K562 (cell line): Measurements from ENCODE around the gene CYP26A1. TPM values are rescaled to one million over a fixed set of nuclear protein-coding genes. Genes with fewer than 3 reads are reported as not detected.

Experiments used
- ATAC-seq: fragments of 200-7000 bp; cut with Tn5 transposase; 3 replicates; pipeline ENCODE4 v1.9.1; 2020; ENCODE audit warnings: moderate library complexity
- BruUV-seq: library from RNA; stranded (reverse); fragments of 400-500 nt; replicated peaks from 2 replicates; lab custom pipeline; 2021; lab: Mats Ljungman, UMichigan
- CTCF ChIA-PET: fragments of 300-600 bp; formaldehyde crosslinking; extraction: SDS; loops from one replicate; lab custom pipeline; 2021; ENCODE audit warnings: low intra/inter-chr PET ratio; lab: Yijun Ruan, JAX
- POLR2A ChIA-PET: fragments of 300-600, 350-650 bp; sonication (Branson Sonifier 250); formaldehyde crosslinking; extraction: SDS; loops from one replicate; lab custom pipeline; 2021; ENCODE audit warnings: antibody characterized with exemption, inconsistent platforms; lab: Yijun Ruan, JAX
- DNase-seq, 4 experiments: peaks; one replicate each; pipeline versions ENCODE4 v3.0.0 to v3.0.0-alpha.2; 2011 to 2018; ENCODE audit warnings: low spot score in 3 of 4, mixed read lengths in 3 of 4; ENCODE audit errors: extremely low read depth in 1 of 4
- FAIRE-seq: peaks from 2 replicates; lab custom pipeline; 2011; peaks lifted over from hg19 to GRCh38; lab: Jason Lieb, UNC
- H2AFZ ChIP-seq: 2 replicates; pipeline ENCODE4 v1.6.0; 2011; ENCODE audit warnings: low read depth, low read length, control low read depth, inconsistent platforms
- H3K27ac ChIP-seq: fragments of 200-600 bp; 3 replicates; pipeline ENCODE4 v1.8.0; 2011; ENCODE audit warnings: low read depth, mild to moderate bottlenecking, control low read depth, inconsistent platforms, low read length, moderate library complexity, mixed read lengths; ENCODE audit errors: extremely low read depth
- H3K27me3 ChIP-seq, 2 experiments: fragments of 300-600 bp in 1 of 2; 2 replicates in 1 of 2; 3 replicates in 1 of 2; pipeline versions ENCODE4 v1.6.0 to v1.8.0; 2011; ENCODE audit warnings: inconsistent platforms in 2 of 2, low read length in 2 of 2, mild to moderate bottlenecking in 1 of 2, mixed read lengths in 1 of 2, moderate library complexity in 1 of 2; ENCODE audit not compliant: control insufficient read depth in 2 of 2, insufficient read depth in 2 of 2
- H3K36me3 ChIP-seq: fragments of 300-600 bp; 3 replicates; pipeline ENCODE4 v1.8.0; 2011; ENCODE audit warnings: mild to moderate bottlenecking, low read length, inconsistent platforms; ENCODE audit not compliant: control insufficient read depth, insufficient read depth
- H3K4me1 ChIP-seq, 2 experiments: fragments of 200-600 bp in 1 of 2; replicated peaks in 1 of 2; 2 replicates in 1 of 2; 3 replicates in 1 of 2; pipeline versions ENCODE4 v1.5.1 to v1.8.0; 2011; ENCODE audit warnings: inconsistent platforms in 2 of 2, low read length in 2 of 2, mild to moderate bottlenecking in 1 of 2, mixed read lengths in 1 of 2, moderate library complexity in 1 of 2; ENCODE audit not compliant: control insufficient read depth in 2 of 2, insufficient read depth in 2 of 2
- H3K4me2 ChIP-seq: 2 replicates; pipeline ENCODE4 v1.6.1; 2011; ENCODE audit warnings: low read length, control low read depth, inconsistent platforms, mixed read lengths; ENCODE audit not compliant: insufficient read depth
- H3K4me3 ChIP-seq: fragments of 200-600 bp; sonication (generic), shearing (Covaris generic); 2 replicates; pipeline ENCODE4 v1.5.1; 2016; ENCODE audit warnings: control low read depth, inconsistent platforms
- H3K79me2 ChIP-seq: fragments of 200-600 bp; 3 replicates; pipeline ENCODE4 v1.8.0; 2011; ENCODE audit warnings: low read length, inconsistent platforms; ENCODE audit not compliant: control insufficient read depth, insufficient read depth
- H3K9ac ChIP-seq, 2 experiments: 2 replicates each; pipeline versions ENCODE4 v1.6.0 to v1.6.1; 2011; ENCODE audit warnings: low read depth in 2 of 2, low read length in 2 of 2, control low read depth in 1 of 2, inconsistent platforms in 1 of 2, mild to moderate bottlenecking in 1 of 2, mixed read lengths in 1 of 2; ENCODE audit not compliant: insufficient read depth in 1 of 2
- H3K9me1 ChIP-seq: one replicate; pipeline ENCODE4 v1.6.0; 2011; ENCODE audit warnings: inconsistent platforms, mild to moderate bottlenecking, low read length, moderate library complexity; ENCODE audit not compliant: control insufficient read depth, insufficient read depth
- H3K9me3 ChIP-seq: replicated peaks from 2 replicates; pipeline ENCODE4 v1.5.1; 2011; ENCODE audit warnings: low read depth, low read length, inconsistent platforms; ENCODE audit not compliant: control insufficient read depth, insufficient read depth
- H4K20me1 ChIP-seq: replicated peaks from 2 replicates; pipeline ENCODE4 v1.6.1; 2011; ENCODE audit warnings: low read length, inconsistent platforms, mixed read lengths; ENCODE audit not compliant: control insufficient read depth, insufficient read depth
- CHD1 ChIP-seq: fragments of 200-600 bp; sonication (generic); IDR thresholded peaks from one replicate; pipeline ENCODE4 v1.6.1; 2012; ENCODE audit warnings: mild to moderate bottlenecking, moderate library complexity, low read length, inconsistent platforms
- CHD2 ChIP-seq: IDR thresholded peaks from 2 replicates; pipeline ENCODE4 v1.6.1; 2011; ENCODE audit warnings: low read depth, low read length
- L3MBTL2 ChIP-seq: fragments of 450-650 bp; IDR thresholded peaks from 2 replicates; pipeline ENCODE4 v1.6.1; 2016; ENCODE audit warnings: mild to moderate bottlenecking, moderate library complexity
- MTA2 ChIP-seq: fragments of 450-650 bp; IDR thresholded peaks from 2 replicates; pipeline ENCODE4 v1.6.1; 2016; ENCODE audit warnings: low read depth
- NFRKB ChIP-seq: fragments of 450-650 bp; IDR thresholded peaks from 2 replicates; pipeline ENCODE4 v1.6.1; 2016; ENCODE audit warnings: low read depth
- POLR2A ChIP-seq: fragments of 450-650 bp; conservative IDR thresholded peaks from 2 replicates; pipeline ENCODE4 v1.6.1; 2016
- RFX5 ChIP-seq: IDR thresholded peaks from 2 replicates; pipeline ENCODE4 v1.6.1; 2011; ENCODE audit warnings: low read depth, mild to moderate bottlenecking, improper control_type of control experiment, low read length
- SMARCA4 ChIP-seq: fragments of 450-650 bp; IDR thresholded peaks from 2 replicates; pipeline ENCODE4 v1.6.1; 2016
- SP2 ChIP-seq: IDR thresholded peaks from 2 replicates; pipeline ENCODE4 v1.6.1; 2011; ENCODE audit warnings: mild to moderate bottlenecking, low read depth, low read length, moderate library complexity; ENCODE audit not compliant: poor library complexity, severe bottlenecking; ENCODE audit errors: extremely low read depth
- TEAD1 ChIP-seq, 2 experiments: fragments of 450-650 bp in 1 of 2; sonication (generic) in 1 of 2; formaldehyde crosslinking; IDR thresholded peaks; 2 replicates each; pipeline versions ENCODE4 v1.4.0 to v1.8.0; 2020 to 2022; ENCODE audit warnings: mild to moderate bottlenecking in 2 of 2, missing genetic modification reagents in 1 of 2
- WGBS: fragments of 100-300 bp; shearing (Covaris generic); methylation state at CpG from one replicate; pipeline ENCODE4 v1.1.6; 2016; ENCODE audit warnings: low coverage, mixed read lengths; ENCODE audit not compliant: insufficient coverage; ENCODE audit errors: missing lambda C conversion rate; 5-methylcytosine and 5-hydroxymethylcytosine counted together
- in situ Hi-C: fragments of 300-500 bp; cut with MboI; formaldehyde crosslinking; loops from 4 replicates; pipeline ENCODE4 v1.15.0; 2018; ENCODE audit warnings: inconsistent platforms, mixed read lengths
- intact Hi-C: fragments of 100-400 bp; cut with micrococcal nuclease; formaldehyde crosslinking; loops from 2 replicates; pipeline ENCODE4 v1.14.2; 2022
- polyA plus RNA-seq, 8 experiments: library from polyadenylated mRNA; depleted of rRNA in 4 of 8; stranded (reverse) in 5 of 8; unstranded in 3 of 8; fragments of >200 nt; fragmentation: Nextera tagmentation in 2 of 8; fragmentation: Illumina TruSeq in 1 of 8; extraction: Ambion mirVana in 2 of 8; extraction: Trizol in 1 of 8; gene quantifications; 2 replicates each; pipeline versions ENCODE4 v1.2.1 to v1.2.3, GENCODE V29; 2011 to 2014; ENCODE audit warnings: inconsistent platforms in 1 of 8, missing spikeins in 1 of 8
- total RNA-seq, 7 experiments: library from RNA; depleted of rRNA in 6 of 7; stranded (reverse); fragments of >200 nt in 6 of 7; fragmentation: Illumina TruSeq in 2 of 7; extraction: Trizol in 2 of 7; gene quantifications; 2 replicates each; pipeline versions ENCODE4 v1.2.1 to v1.2.3, GENCODE V29; 2011 to 2021; ENCODE audit warnings: low replicate concordance in 1 of 7
- TF ChIP-seq, protein P1 (sequence below), 2 experiments: fragments of 450-650 bp in 1 of 2; sonication (generic) in 1 of 2; formaldehyde crosslinking in 1 of 2; IDR thresholded peaks; 2 replicates each; pipeline versions ENCODE4 v1.7.1 to v1.9.0; 2016 to 2022; ENCODE audit warnings: inconsistent platforms in 1 of 2, mild to moderate bottlenecking in 1 of 2, missing genetic modification reagents in 1 of 2

CYP26A1 gene
- total and polyA plus RNA-seq, 9 of the 15 experiments (the other 6 are each of a cell fraction or from before 2014, with no cell fraction given) = 0.11 to 5.1 (median 1.6) TPM

GRCh38 chr10:93071674-93072224 is 1.9 kb upstream of the CYP26A1 start (continued):
- TF ChIP-seq TEAD1 (CRISPR knock-in tag; IDR thresholded peaks at IDR 0.05) (0 out of 4 replicates have a peak, but pooled peaks of 1 of the 2 experiments have one; percentile 21), SP2 (no peak)
- TF ChIP-seq, all 486 proteins: peak for 90

GRCh38 chr10:93072225-93072712 is 1.4 kb upstream of the CYP26A1 start:
- FAIRE-seq = no peak
- Histone ChIP-seq H4K20me1 (no peaks in the 10 kb centered on the region), H3K9me1 (no peaks in the 10 kb centered on the region), H3K4me1 (peaks cover 25 to 67% of the 10 kb centered on the region in 2 experiments; a peak in 4 of 5 replicates), H3K79me2 (no peaks in the 10 kb centered on the region), H2AFZ (peak overlapping the region; percentile 86), H3K9me3 (peaks cover 2% of the 10 kb centered on the region; the same call in 1 of the 2 replicates), H3K4me3 (peak overlapping the region; percentile 31), H3K9ac (peak overlapping the region; percentile 74 to 82), H3K27me3 (no peaks in the 10 kb centered on the region), H3K4me2 (peak overlapping the region; percentile 75), H3K27ac (peak overlapping the region; percentile 80), H3K36me3 (no peaks in the 10 kb centered on the region)
- BruUV-seq = TSS peak; percentile 92
- ChIA-PET POLR2A (interaction anchor here (0.6 kb wide), 4 partner anchors 12 to 373 kb away, joined by 3 to 5 read pairs (median 4); no protein-coding TSS in a partner anchor), CTCF (no interaction called here)
- in situ Hi-C loops = no loop called here
- no peak for DNase-seq
- intact Hi-C loops = loop anchor here (10.0 kb wide), 1 partner anchor 477 kb away; the partner anchor contains the start of gene KIF11
- ATAC-seq = peak; percentile 7
- 16% methylated on average over 12 of the region's 27 CpGs for WGBS
- peak; percentile 38 for TF ChIP-seq CHD1
- TF ChIP-seq NFRKB = peak; percentile 67; the same call in 1 of the 2 replicates
- TF ChIP-seq POLR2A = 0 out of 2 replicates have a peak, but pooled peaks have one; percentile 10
- TF ChIP-seq CHD2 = peak; percentile 69; the same call in 1 of the 2 replicates
- TF ChIP-seq RFX5 = no peak
- TF ChIP-seq, protein P1, sequence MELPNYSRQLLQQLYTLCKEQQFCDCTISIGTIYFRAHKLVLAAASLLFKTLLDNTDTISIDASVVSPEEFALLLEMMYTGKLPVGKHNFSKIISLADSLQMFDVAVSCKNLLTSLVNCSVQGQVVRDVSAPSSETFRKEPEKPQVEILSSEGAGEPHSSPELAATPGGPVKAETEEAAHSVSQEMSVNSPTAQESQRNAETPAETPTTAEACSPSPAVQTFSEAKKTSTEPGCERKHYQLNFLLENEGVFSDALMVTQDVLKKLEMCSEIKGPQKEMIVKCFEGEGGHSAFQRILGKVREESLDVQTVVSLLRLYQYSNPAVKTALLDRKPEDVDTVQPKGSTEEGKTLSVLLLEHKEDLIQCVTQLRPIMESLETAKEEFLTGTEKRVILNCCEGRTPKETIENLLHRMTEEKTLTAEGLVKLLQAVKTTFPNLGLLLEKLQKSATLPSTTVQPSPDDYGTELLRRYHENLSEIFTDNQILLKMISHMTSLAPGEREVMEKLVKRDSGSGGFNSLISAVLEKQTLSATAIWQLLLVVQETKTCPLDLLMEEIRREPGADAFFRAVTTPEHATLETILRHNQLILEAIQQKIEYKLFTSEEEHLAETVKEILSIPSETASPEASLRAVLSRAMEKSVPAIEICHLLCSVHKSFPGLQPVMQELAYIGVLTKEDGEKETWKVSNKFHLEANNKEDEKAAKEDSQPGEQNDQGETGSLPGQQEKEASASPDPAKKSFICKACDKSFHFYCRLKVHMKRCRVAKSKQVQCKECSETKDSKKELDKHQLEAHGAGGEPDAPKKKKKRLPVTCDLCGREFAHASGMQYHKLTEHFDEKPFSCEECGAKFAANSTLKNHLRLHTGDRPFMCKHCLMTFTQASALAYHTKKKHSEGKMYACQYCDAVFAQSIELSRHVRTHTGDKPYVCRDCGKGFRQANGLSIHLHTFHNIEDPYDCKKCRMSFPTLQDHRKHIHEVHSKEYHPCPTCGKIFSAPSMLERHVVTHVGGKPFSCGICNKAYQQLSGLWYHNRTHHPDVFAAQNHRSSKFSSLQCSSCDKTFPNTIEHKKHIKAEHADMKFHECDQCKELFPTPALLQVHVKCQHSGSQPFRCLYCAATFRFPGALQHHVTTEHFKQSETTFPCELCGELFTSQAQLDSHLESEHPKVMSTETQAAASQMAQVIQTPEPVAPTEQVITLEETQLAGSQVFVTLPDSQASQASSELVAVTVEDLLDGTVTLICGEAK (IDR thresholded peaks at IDR 0.05) = 0 out of 2 replicates have a peak, but pooled peaks have one; percentile 33
- TF ChIP-seq, protein P1 (CRISPR knock-in tag; IDR thresholded peaks at IDR 0.05) = no peak
- TF ChIP-seq MTA2 = no peak
- TF ChIP-seq L3MBTL2 = 0 out of 2 replicates have a peak, but pooled peaks have one; percentile 6
- 0 out of 2 replicates have a peak, but pooled peaks have one; percentile 2 for TF ChIP-seq SMARCA4
